Small intestine (tissue), 4 donors: ENCODE data around the gene MYBL2. TPM values are rescaled to one million over a fixed set of nuclear protein-coding genes. Genes with fewer than 3 reads are reported as not detected.

ENCODE experiments used
- polyA plus RNA-seq, 4 donors: library from polyadenylated mRNA; stranded (reverse) in 3 of 4; unstranded in 1 of 4; fragments of 200-250 nt in 3 of 4; fragments of 120-200 nt in 1 of 4; gene quantifications; one replicate each; pipeline versions ENCODE4 v1.2.1 to v1.2.3, GENCODE V29; 2013
- donor health status: healthy with polysubstance abuse.
- donor health status: Bipolar disorder and iron deficiency.
- donor health status: healthy.

Gene MYBL2
- polyA plus RNA-seq, 4 donors = 1.9 to 36.9 (median 7.4) TPM

Other genes with a start within 250 kb of the MYBL2 start
- 100 to 1,000 TPM in 1 of 4 donors, 10 to 100 TPM in 3; 42.4 to 204 (median 73.8) TPM for gene SRSF6, start 209.2 kb upstream of the MYBL2 start, polyA plus RNA-seq
- 10 to 100 TPM in 1 of 4 donors, 1 to 10 TPM in 3; 1.6 to 15.1 (median 2.6) TPM for gene L3MBTL1, start 159.4 kb upstream of the MYBL2 start, polyA plus RNA-seq
- 10 to 100 TPM; 17.6 to 81.9 (median 28.6) TPM for gene SGK2, start 108.1 kb upstream of the MYBL2 start, polyA plus RNA-seq
- gene IFT52, start 76.2 kb upstream of the MYBL2 start, polyA plus RNA-seq = 10 to 100 TPM in 3 of 4 donors, 1 to 10 TPM in 1; 9.6 to 44.7 (median 13.2) TPM
- not detected for gene GTSF1L, start 59.9 kb downstream of the MYBL2 start, polyA plus RNA-seq
- 10 to 100 TPM in 1 of 4 donors, 1 to 10 TPM in 2, not detected in 1; 1.7 to 10.6 (median 3.0) TPM for gene TOX2, start 247.7 kb downstream of the MYBL2 start, polyA plus RNA-seq